KOPT-K1 (cell line): ENCODE results near the gene TMCC3.
"Not testable (repeated sequence)": the region's sequence is repeated elsewhere in the genome, so short reads cannot be mapped to it uniquely, and the experiment has no call there.

ENCODE experiments used
- H3K27ac ChIP-seq: fragments of 200-600 bp; sonication (generic); 2 replicates; pipeline ENCODE4 v1.5.1; 2016; ENCODE audit warnings: antibody characterized with exemption, mild to moderate bottlenecking, low read depth, low read length; ENCODE audit not compliant: poor library complexity, severe bottlenecking
- H3K36me3 ChIP-seq: fragments of 200-600 bp; sonication (generic); 2 replicates; pipeline ENCODE4 v1.5.1; 2017; ENCODE audit warnings: antibody characterized with exemption, mild to moderate bottlenecking, low read length, moderate library complexity; ENCODE audit not compliant: insufficient read depth
- H3K9me3 ChIP-seq: fragments of 200-600 bp; sonication (generic); 2 replicates; pipeline ENCODE4 v1.5.1; 2017; ENCODE audit warnings: antibody characterized with exemption, low read length, mild to moderate bottlenecking; ENCODE audit not compliant: insufficient read depth, poor library complexity, severe bottlenecking

The TMCC3 gene

GRCh38 chr12:94650143-94651056 is at the start of gene TMCC3:
TMCC3 (minus strand) TSS chr12:94650557; CDS start chr12:94650430, 127 bp downstream.
- H3K36me3 ChIP-seq = no peaks in the 10 kb centered on the region
- no peaks in the 10 kb centered on the region for H3K9me3 ChIP-seq
- H3K27ac ChIP-seq = no peak within 1 kb of the TSS

GRCh38 chr12:94699801-94700200 is 49.4 kb upstream of the TMCC3 start:
- H3K27ac ChIP-seq = no peak overlapping the region
- no peaks in the 10 kb centered on the region for H3K36me3 ChIP-seq
- no peaks in the 10 kb centered on the region for H3K9me3 ChIP-seq

- no peaks in the 10 kb centered on the region for H3K9me3 ChIP-seq
- no peak overlapping the region for H3K27ac ChIP-seq
- H3K36me3 ChIP-seq = no peaks in the 10 kb centered on the region
Observed at GRCh38 chr12:94698578-94698977, 48.2 kb upstream of the TMCC3 start.

GRCh38 chr12:94697631-94698030 is 47.3 kb upstream of the TMCC3 start:
- no peaks in the 10 kb centered on the region for H3K9me3 ChIP-seq
- H3K27ac ChIP-seq = no peak overlapping the region
- H3K36me3 ChIP-seq = no peaks in the 10 kb centered on the region

- no peaks in the 10 kb centered on the region for H3K9me3 ChIP-seq
Observed at GRCh38 chr12:94694732-94695131, 44.4 kb upstream of the TMCC3 start.

GRCh38 chr12:94692826-94693225 is 42.5 kb upstream of the TMCC3 start:
- H3K27ac ChIP-seq, H3K36me3 ChIP-seq: not testable (repeated sequence)

More at GRCh38 chr12:94694732-94695131, 44.4 kb upstream of the TMCC3 start:
- H3K36me3 ChIP-seq = no peaks in the 10 kb centered on the region
- H3K27ac ChIP-seq = no peak overlapping the region

GRCh38 chr12:94690198-94690771 is 39.9 kb upstream of the TMCC3 start:
- Histone ChIP-seq H3K9me3 (no peaks in the 10 kb centered on the region), H3K27ac (no peak overlapping the region), H3K36me3 (no peaks in the 10 kb centered on the region)

More at GRCh38 chr12:94692826-94693225, 42.5 kb upstream of the TMCC3 start:
- H3K9me3 ChIP-seq = not testable (repeated sequence)

GRCh38 chr12:94689646-94690036 is 39.3 kb upstream of the TMCC3 start:
- no peaks in the 10 kb centered on the region for H3K9me3 ChIP-seq
- no peak overlapping the region for H3K27ac ChIP-seq
- no peaks in the 10 kb centered on the region for H3K36me3 ChIP-seq

GRCh38 chr12:94689002-94689645 is 38.8 kb upstream of the TMCC3 start:
- Histone ChIP-seq H3K9me3 (no peaks in the 10 kb centered on the region), H3K27ac (no peak overlapping the region), H3K36me3 (no peaks in the 10 kb centered on the region)

GRCh38 chr12:94687891-94688290 is 37.5 kb upstream of the TMCC3 start:
- Histone ChIP-seq H3K9me3 (no peaks in the 10 kb centered on the region), H3K27ac (no peak overlapping the region), H3K36me3 (no peaks in the 10 kb centered on the region)

- Histone ChIP-seq H3K36me3 (no peaks in the 10 kb centered on the region), H3K9me3 (no peaks in the 10 kb centered on the region), H3K27ac (no peak overlapping the region)
Observed at GRCh38 chr12:94686834-94687628, 36.7 kb upstream of the TMCC3 start.

- H3K27ac ChIP-seq = no peak overlapping the region
- no peaks in the 10 kb centered on the region for H3K36me3 ChIP-seq
- H3K9me3 ChIP-seq = no peaks in the 10 kb centered on the region
Observed at GRCh38 chr12:94684416-94685142, 34.2 kb upstream of the TMCC3 start.

GRCh38 chr12:94679554-94680195 is 29.3 kb upstream of the TMCC3 start:
- Histone ChIP-seq H3K36me3 (no peaks in the 10 kb centered on the region), H3K27ac (no peak overlapping the region), H3K9me3 (no peaks in the 10 kb centered on the region)

- no peaks in the 10 kb centered on the region for H3K9me3 ChIP-seq
- H3K27ac ChIP-seq = no peak overlapping the region
- no peaks in the 10 kb centered on the region for H3K36me3 ChIP-seq
Observed at GRCh38 chr12:94678849-94679248, 28.5 kb upstream of the TMCC3 start.
